Measurements from ENCODE around the gene ZNF281.
"Not testable (repeated sequence)": the region's sequence is repeated elsewhere in the genome, so short reads cannot be mapped to it uniquely, and the experiment has no call there.

The ZNF281 gene

DNA sequence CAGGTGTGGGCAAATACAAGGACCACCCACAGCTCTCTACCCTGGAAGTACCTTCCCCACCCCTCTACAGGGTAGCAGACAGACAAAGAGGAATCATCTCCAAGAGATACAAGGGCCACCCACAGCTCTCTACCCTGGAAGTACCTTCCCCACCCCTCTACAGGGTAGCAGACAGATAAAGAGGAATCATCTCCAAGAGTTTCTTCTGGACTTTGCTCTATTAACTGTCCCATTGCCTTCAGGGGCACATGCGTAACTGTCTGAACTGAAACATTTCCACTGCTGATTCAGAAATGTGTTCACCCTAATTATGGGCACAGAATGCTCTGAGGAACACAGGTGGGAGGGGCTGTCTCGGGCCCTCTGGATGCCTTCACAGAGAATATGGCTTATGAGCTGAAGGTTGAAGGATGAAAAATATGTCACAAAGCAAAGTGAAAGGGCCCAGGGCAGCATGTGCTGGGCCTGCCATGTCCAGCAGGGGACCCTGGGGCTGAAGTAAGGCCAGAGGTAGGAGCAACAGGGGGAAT is 43.9 kb downstream of the ZNF281 start:
- DNase-seq (ENCODE audit: low read depth in 2 of 2, low spot score in 1 of 2): no peak

- no peak for DNase-seq (ENCODE audit: low read depth in 2 of 2, low spot score in 1 of 2)
These were observed 45.0 kb downstream of the ZNF281 start for GRCh38 chr1:200364831-200365230.

DNA sequence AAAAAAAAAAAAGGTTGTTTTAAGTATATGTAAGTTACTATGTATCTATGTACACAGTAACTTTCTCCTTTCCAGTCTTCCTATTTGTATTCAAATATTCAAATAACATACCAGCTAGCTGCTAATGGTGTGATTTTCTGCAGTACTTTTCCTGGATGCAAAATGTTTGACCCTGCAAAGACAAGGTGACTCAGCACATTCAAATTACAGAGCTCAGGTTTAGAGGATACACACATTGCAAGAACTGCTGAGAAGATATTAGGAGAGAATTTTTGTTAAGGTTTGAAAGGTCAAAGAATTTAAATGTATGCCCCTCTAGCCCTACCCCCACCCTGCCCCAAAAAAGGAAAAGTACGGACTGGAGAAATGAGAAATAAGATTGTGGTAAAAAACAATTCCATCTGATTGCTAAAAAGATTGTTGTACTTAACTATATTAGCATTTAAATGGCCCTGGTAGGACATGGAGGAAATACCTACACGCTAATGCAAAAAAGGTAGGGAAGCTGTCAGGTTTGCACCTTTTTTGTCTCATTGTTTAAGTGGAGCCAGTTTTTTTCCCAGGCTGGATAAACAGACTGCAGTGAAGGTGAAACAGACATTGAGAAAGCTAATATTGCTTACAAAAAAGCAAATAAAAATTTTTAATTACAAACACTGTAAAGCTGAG is 45.6 kb downstream of the ZNF281 start:
- no peak for DNase-seq (ENCODE audit: low read depth in 2 of 2, low spot score in 1 of 2)

DNA sequence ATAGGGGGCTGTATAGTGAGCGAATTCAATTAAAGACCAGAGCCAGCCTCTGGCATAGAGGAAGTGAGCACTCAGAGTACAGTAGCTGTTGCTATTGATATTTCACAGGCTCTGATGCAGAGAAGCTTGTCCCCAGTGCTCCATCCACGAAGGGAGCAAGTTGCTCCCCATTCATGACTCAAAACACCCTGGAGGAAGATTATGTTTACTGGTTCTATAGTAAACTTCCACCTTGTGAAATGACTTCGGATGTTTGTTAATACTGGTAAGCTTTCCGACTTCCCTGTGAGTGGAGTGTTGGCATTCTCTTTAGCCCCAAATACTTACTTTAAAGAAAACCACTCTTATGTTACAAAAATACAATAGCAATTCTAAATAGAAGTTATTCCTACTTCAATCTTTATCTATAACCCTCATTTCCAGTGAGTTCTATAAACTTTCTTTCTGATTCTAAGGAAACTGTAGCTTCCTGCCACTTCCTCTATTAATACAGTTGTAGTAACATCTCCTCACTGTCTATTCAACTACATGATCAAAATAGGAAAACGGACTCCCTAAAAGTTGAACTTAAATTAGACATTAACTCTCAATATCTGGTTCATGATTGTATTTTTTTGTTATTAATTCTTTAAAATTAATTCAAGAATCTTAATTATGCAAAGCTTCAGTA is 46.4 kb downstream of the ZNF281 start:
- no peak for DNase-seq (ENCODE audit: low read depth in 2 of 2, low spot score in 1 of 2)

DNA sequence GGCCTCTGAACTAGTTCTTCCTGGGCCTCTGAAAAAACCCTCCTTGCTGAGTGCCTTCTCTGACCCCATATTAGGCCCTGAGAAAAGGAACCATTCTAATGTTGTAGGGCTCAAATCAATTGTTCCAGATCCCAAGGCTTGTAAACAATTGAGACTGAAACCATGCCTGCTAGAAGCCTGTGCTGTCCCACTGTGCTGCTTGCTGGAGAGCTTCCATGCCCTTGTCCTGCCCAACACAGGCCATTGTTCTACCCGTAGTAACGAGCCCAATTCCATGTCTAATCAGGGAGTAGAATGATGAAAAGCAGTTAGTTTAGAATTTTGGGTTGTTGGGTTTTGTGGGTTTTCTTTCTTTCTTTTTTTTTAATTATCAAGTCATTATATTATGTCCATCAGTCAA is 47.4 kb downstream of the ZNF281 start:
- DNase-seq (ENCODE audit: low read depth in 2 of 2, low spot score in 1 of 2): no peak

DNA sequence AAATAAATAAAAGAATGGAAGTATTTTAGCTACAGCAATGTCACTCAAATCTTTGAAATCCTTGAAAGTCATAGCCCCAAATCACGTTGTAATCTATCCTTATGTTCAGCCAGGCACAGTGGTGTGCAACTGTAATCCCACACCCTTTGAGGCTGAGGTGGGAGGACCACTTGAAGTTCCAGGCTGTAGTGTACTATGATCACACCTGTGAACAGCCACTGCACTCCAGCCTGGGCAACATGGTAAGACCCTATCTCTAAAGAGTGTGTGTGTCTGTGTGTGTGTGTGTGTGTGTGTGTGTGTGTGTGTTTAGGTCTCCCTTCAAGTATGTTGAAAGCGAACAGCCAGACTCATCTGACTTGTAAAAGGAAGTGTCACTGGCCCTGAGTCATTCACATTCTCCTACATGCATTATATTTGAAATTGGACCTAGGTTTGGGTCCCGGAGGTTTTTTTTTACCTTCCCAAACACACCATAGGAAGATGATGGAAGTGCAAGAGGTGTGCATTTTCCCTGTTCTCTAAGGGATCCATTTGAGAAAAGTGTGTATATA is 50.1 kb downstream of the ZNF281 start:
- DNase-seq (ENCODE audit: low read depth in 2 of 2, low spot score in 1 of 2): no peak

DNA sequence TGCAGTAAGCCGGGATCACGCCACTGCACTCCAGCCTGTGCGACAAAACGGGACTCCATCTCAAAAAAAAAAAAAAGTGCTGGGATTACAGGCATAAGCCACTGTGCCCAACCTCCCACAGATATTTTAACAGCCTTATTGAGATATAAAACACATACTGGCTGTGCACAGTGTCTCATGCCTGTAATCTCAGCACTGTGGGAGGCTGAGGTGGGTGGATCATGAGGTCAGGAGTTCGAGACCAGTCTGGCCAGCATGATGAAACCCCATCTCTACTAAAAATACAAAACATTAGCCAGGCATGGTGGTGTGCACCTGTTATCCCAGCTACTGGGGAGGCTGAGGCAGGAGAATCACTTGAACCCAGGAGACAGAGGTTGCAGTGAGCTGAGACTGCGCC is 51.9 kb downstream of the ZNF281 start:
- not testable (repeated sequence) for DNase-seq (ENCODE audit: low read depth in 2 of 2, low spot score in 1 of 2)

- DNase-seq (ENCODE audit: low read depth in 2 of 2, low spot score in 1 of 2): no peak
These were observed 54.0 kb downstream of the ZNF281 start for GRCh38 chr1:200355801-200356200.
